Tibial nerve (tissue), 4 donors: ENCODE measurements around the gene ITPKB.

ENCODE experiments used
- CTCF ChIP-seq, 5 experiments: fragments of 200-600 bp in 3 of 5; fragments of 450-650 bp in 2 of 5; sonication (generic) in 3 of 5; IDR thresholded peaks; one replicate each; pipeline ENCODE4 v1.5.1; 2016 to 2019; ENCODE audit warnings: antibody characterized with exemption in 5 of 5, mild to moderate bottlenecking in 3 of 5, moderate library complexity in 2 of 5
- EP300 ChIP-seq, 2 donors: sonication (generic); formaldehyde crosslinking; IDR thresholded peaks; one replicate each; pipeline ENCODE4 v1.6.1; 2017; ENCODE audit warnings: antibody characterized with exemption in 2 of 2, mild to moderate bottlenecking in 1 of 2
- POLR2A ChIP-seq, 2 donors: fragments of 450-650 bp; IDR thresholded peaks; one replicate each; pipeline ENCODE4 v1.6.1; 2017; ENCODE audit warnings: antibody characterized with exemption in 2 of 2, mild to moderate bottlenecking in 2 of 2, moderate library complexity in 2 of 2

GRCh38 chr1:226607268-226607660 lies 131.8 kb downstream of the ITPKB start:
- TF ChIP-seq EP300 (IDR thresholded peaks at IDR 0.05) (no peak), CTCF (IDR thresholded peaks at IDR 0.05) (no peak), POLR2A (IDR thresholded peaks at IDR 0.05) (no peak)
